Keratinocyte (primary cell): Measurements from ENCODE around the gene BPTF. TPM values are rescaled to one million over a fixed set of nuclear protein-coding genes. Genes with fewer than 3 reads are reported as not detected.
"Not testable (repeated sequence)": the region's sequence is repeated elsewhere in the genome, so short reads cannot be mapped to it uniquely, and the experiment has no call there.

Source experiments
- DNase-seq: peaks from one replicate; pipeline ENCODE4 v3.0.0-alpha.2; 2011; ENCODE audit warnings: low read depth, missing footprints, low spot score
- FAIRE-seq: peaks from 2 replicates; lab custom pipeline; 2011; peaks lifted over from hg19 to GRCh38; lab: Jason Lieb, UNC
- H2AFZ ChIP-seq: 2 replicates; pipeline ENCODE4 v1.6.0; 2012; ENCODE audit warnings: low read length, control low read depth, inconsistent platforms; ENCODE audit not compliant: control insufficient read depth
- H3K27ac ChIP-seq: 2 replicates; pipeline ENCODE4 v1.5.1; 2011; ENCODE audit warnings: low read length; ENCODE audit not compliant: control insufficient read depth, insufficient read depth
- H3K27me3 ChIP-seq: 3 replicates; pipeline ENCODE4 v1.6.0; 2011; ENCODE audit warnings: low read length; ENCODE audit not compliant: control insufficient read depth, insufficient read depth; ENCODE audit errors: extremely low read depth
- H3K36me3 ChIP-seq, 2 experiments: 2 replicates in 1 of 2; 3 replicates in 1 of 2; pipeline ENCODE4 v1.5.1; 2011; ENCODE audit warnings: low read length in 2 of 2, mild to moderate bottlenecking in 1 of 2; ENCODE audit not compliant: control insufficient read depth in 2 of 2, insufficient read depth in 2 of 2; ENCODE audit errors: extremely low read depth in 1 of 2
- H3K4me1 ChIP-seq: 3 replicates; pipeline ENCODE4 v1.5.1; 2011; ENCODE audit warnings: low read length; ENCODE audit not compliant: control insufficient read depth, insufficient read depth; ENCODE audit errors: extremely low read depth
- H3K4me2 ChIP-seq: 3 replicates; pipeline ENCODE4 v1.6.0; 2011; ENCODE audit warnings: low read depth, low read length; ENCODE audit not compliant: control insufficient read depth, insufficient read depth; ENCODE audit errors: extremely low read depth
- H3K4me3 ChIP-seq, 3 experiments: fragments of 200-600 bp in 1 of 3; sonication (generic) in 1 of 3; 2 replicates in 2 of 3; 3 replicates in 1 of 3; pipeline ENCODE4 v1.5.1; 2011 to 2016; ENCODE audit warnings: low read length in 3 of 3, mild to moderate bottlenecking in 3 of 3, control low read depth in 2 of 3, inconsistent platforms in 1 of 3, low read depth in 1 of 3, mixed read lengths in 1 of 3, mixed run types in 1 of 3, moderate library complexity in 1 of 3; ENCODE audit not compliant: control insufficient read depth in 2 of 3, insufficient read depth in 2 of 3; ENCODE audit errors: extremely low read depth in 1 of 3
- H3K79me2 ChIP-seq: 2 replicates; pipeline ENCODE4 v1.6.0; 2012; ENCODE audit warnings: low read length; ENCODE audit not compliant: control insufficient read depth, insufficient read depth
- H3K9ac ChIP-seq: 3 replicates; pipeline ENCODE4 v1.6.0; 2011; ENCODE audit warnings: low read length; ENCODE audit not compliant: control insufficient read depth, insufficient read depth; ENCODE audit errors: extremely low read depth
- H3K9me1 ChIP-seq: 3 replicates; pipeline ENCODE4 v1.6.0; 2011; ENCODE audit warnings: low read length; ENCODE audit not compliant: control insufficient read depth, insufficient read depth; ENCODE audit errors: extremely low read depth
- H3K9me3 ChIP-seq: 2 replicates; pipeline ENCODE4 v1.5.1; 2012; ENCODE audit warnings: low read depth, low read length; ENCODE audit not compliant: control insufficient read depth
- H4K20me1 ChIP-seq: 3 replicates; pipeline ENCODE4 v1.6.0; 2011; ENCODE audit warnings: low read length; ENCODE audit not compliant: control insufficient read depth, insufficient read depth; ENCODE audit errors: extremely low read depth
- CTCF ChIP-seq, 3 experiments: IDR thresholded peaks in 1 of 3; conservative IDR thresholded peaks in 1 of 3; optimal IDR thresholded peaks in 1 of 3; 2 replicates in 2 of 3; 3 replicates in 1 of 3; pipeline versions ENCODE3 to v1.5.1; 2011; ENCODE audit warnings: low read length in 3 of 3, mild to moderate bottlenecking in 3 of 3, moderate library complexity in 2 of 3, control low read depth in 1 of 3, inconsistent platforms in 1 of 3; ENCODE audit not compliant: insufficient read depth in 2 of 3; ENCODE audit errors: extremely low read depth in 1 of 3
- EZH2 ChIP-seq: IDR thresholded peaks from one replicate; pipeline ENCODE4 v1.6.1; 2012; ENCODE audit warnings: inconsistent platforms, mild to moderate bottlenecking, low read length, moderate library complexity
- dilution Hi-C: fragments of 300-500 bp; cut with MboI; formaldehyde crosslinking; loops from one replicate; pipeline ENCODE4 v1.7.0; 2020; ENCODE audit warnings: low sequenced_read_pairs; ENCODE audit not compliant: extremely low pct_ligation_motif_present
- polyA plus RNA-seq, 5 experiments: library from polyadenylated mRNA; depleted of rRNA in 3 of 5; stranded (reverse) in 3 of 5; stranded (forward) in 1 of 5; unstranded in 1 of 5; fragments of >200 nt; gene quantifications; 1 replicate in 1 of 5; 2 replicates in 3 of 5; 3 replicates in 1 of 5; pipeline versions ENCODE4 v1.2.1 to v1.2.3, GENCODE V29; 2011 to 2012; ENCODE audit warnings: missing spikeins in 2 of 5, low read depth in 1 of 5, low replicate concordance in 1 of 5

BPTF gene
- polyA plus RNA-seq, 1 donor (not counting 4 experiments of a cell fraction or from before 2014, with no cell fraction given): 28.3 TPM

GRCh38 chr17:67950945-67951344 is 125.6 kb downstream of the BPTF start:
- no peak overlapping the region for H3K4me2 ChIP-seq
- H3K27ac ChIP-seq: no peak overlapping the region
- dilution Hi-C loops: no loop called here
- DNase-seq (no peak), FAIRE-seq (no peak)
- no peaks in the 10 kb centered on the region for H3K9me1 ChIP-seq
- no peak overlapping the region for H2AFZ ChIP-seq
- no peaks in the 10 kb centered on the region for H3K27me3 ChIP-seq
- H3K4me1 ChIP-seq: no peaks in the 10 kb centered on the region
- no peaks in the 10 kb centered on the region for H4K20me1 ChIP-seq
- H3K79me2 ChIP-seq: no peaks in the 10 kb centered on the region
- H3K9ac ChIP-seq: no peak overlapping the region
- H3K9me3 ChIP-seq: no peaks in the 10 kb centered on the region
- H3K4me3 ChIP-seq: no peak overlapping the region
- H3K36me3 ChIP-seq: peaks cover 0 to 15% of the 10 kb centered on the region in 2 experiments
- no peak for TF ChIP-seq CTCF (optimal IDR thresholded peaks at IDR 0.05 in 1 of 3, IDR thresholded peaks at IDR 0.05 in 1 of 3, conservative IDR thresholded peaks at IDR 0.05 in 1 of 3; ENCODE audit: extremely low read depth in 1 of 3, insufficient read depth in 2 of 3, low read length in 3 of 3)
- no peak for TF ChIP-seq EZH2

GRCh38 chr17:67959510-67959909 is 134.2 kb downstream of the BPTF start:
- dilution Hi-C loops: no loop called here
- Histone ChIP-seq H3K9me3 (no peaks in the 10 kb centered on the region), H3K27ac (no peak overlapping the region), H3K9me1 (no peaks in the 10 kb centered on the region), H3K27me3 (no peaks in the 10 kb centered on the region), H3K36me3 (peaks cover 3 to 7% of the 10 kb centered on the region in 2 experiments), H3K4me1 (no peaks in the 10 kb centered on the region), H3K4me3 (no peak overlapping the region), H4K20me1 (no peaks in the 10 kb centered on the region), H3K4me2 (no peak overlapping the region), H3K9ac (no peak overlapping the region), H3K79me2 (no peaks in the 10 kb centered on the region), H2AFZ (no peak overlapping the region)
- no peak for TF ChIP-seq CTCF (optimal IDR thresholded peaks at IDR 0.05 in 1 of 3, IDR thresholded peaks at IDR 0.05 in 1 of 3, conservative IDR thresholded peaks at IDR 0.05 in 1 of 3; ENCODE audit: extremely low read depth in 1 of 3, insufficient read depth in 2 of 3, low read length in 3 of 3)
- TF ChIP-seq EZH2: no peak
- FAIRE-seq: no peak
- no peak for DNase-seq

- H3K27ac ChIP-seq, H3K9ac ChIP-seq, H3K9me1 ChIP-seq, DNase-seq, H3K4me1 ChIP-seq, H4K20me1 ChIP-seq, dilution Hi-C loops, H3K79me2 ChIP-seq, H3K27me3 ChIP-seq, H3K4me2 ChIP-seq, H2AFZ ChIP-seq, FAIRE-seq, H3K36me3 ChIP-seq, H3K9me3 ChIP-seq, H3K4me3 ChIP-seq: not testable (repeated sequence)
These were observed 135.0 kb downstream of the BPTF start for GRCh38 chr17:67960276-67960675.

- H3K79me2 ChIP-seq, DNase-seq, H3K27ac ChIP-seq, H3K27me3 ChIP-seq, H3K9ac ChIP-seq, dilution Hi-C loops, H3K4me2 ChIP-seq, H4K20me1 ChIP-seq, H3K9me1 ChIP-seq, H3K4me1 ChIP-seq, H3K9me3 ChIP-seq, H3K4me3 ChIP-seq, FAIRE-seq, H2AFZ ChIP-seq: not testable (repeated sequence)
- peaks cover 3 to 10% of the 10 kb centered on the region in 2 experiments for H3K36me3 ChIP-seq
These were observed 136.9 kb downstream of the BPTF start for GRCh38 chr17:67962156-67962555.
